Fibroblast of skin of abdomen (primary cell): ENCODE measurements around the gene HELLS. TPM values are rescaled to one million over a fixed set of nuclear protein-coding genes. Genes with fewer than 3 reads are reported as not detected.
"Not testable (repeated sequence)": the region's sequence is repeated elsewhere in the genome, so short reads cannot be mapped to it uniquely, and the experiment has no call there.

ENCODE experiments used
- DNase-seq: peaks from one replicate; pipeline ENCODE4 v3.0.0-alpha.2; 2013
- polyA plus RNA-seq, 2 experiments: library from polyadenylated mRNA; unstranded; fragments of 120-200 nt; gene quantifications; one replicate each; pipeline ENCODE4 v1.2.1, GENCODE V29; 2013; ENCODE audit not compliant: insufficient read length in 2 of 2

HELLS gene
- 14.2 TPM for polyA plus RNA-seq (2013, experiment 1 of 2; ENCODE audit: insufficient read length)
- 12.4 TPM for polyA plus RNA-seq (2013, experiment 2 of 2; ENCODE audit: insufficient read length)

DNA sequence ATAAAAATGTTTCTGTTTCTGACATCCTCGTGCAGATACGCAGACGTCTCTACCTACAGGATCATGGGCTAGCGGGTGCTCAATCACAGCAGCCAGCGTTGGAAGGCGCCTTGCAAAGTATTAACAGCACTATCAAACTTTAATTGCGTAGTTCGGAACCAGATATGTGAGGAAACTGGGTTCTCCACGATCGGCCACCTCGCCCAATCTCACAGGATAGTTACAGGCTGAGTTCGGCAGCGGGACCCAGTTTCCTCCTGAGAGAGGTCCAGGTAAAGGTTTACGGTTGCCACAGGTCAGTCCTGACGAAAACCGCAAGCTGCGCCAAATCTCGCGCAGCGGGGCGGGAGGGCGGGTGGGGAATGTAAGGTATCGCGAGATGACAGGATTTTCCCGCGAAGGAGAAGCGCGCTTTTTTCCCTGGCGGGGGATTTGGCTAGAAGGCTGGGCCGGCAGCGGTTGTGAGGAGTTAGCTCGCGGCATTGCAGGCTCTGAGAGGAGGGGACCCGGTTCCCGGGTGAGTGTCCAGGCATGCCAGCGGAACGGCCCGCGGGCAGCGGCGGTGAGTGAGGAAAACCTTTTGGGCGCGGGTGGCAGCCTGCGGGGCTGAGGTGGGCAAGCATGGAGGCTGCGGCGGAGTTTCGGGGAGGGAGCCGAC is at the start of gene HELLS:
HELLS (plus strand) TSS at position 398 of the 658 bp plus-strand sequence; CDS start at position 532, 134 bp downstream.
- DNase-seq: peak; percentile 88

DNA sequence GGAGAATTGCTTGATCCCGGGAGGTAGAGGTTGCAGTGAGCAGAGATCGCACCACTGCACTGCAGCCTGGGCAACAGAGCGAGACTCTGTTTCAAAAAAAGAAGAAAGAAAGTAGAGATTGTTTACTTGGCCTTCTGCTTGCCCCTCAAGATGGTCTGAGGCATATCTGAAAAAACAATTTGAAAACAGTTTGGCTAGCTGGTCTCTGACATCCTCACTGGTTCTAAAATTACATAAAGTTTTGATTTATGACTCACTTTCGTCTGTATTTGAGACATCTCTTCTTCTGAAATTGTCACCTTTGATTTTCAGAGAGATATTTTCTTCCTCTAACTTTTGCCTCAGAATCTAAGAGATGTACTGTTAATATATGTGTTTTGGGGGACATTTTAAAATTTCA is 49.6 kb upstream of the HELLS start:
- no peak for DNase-seq

DNA sequence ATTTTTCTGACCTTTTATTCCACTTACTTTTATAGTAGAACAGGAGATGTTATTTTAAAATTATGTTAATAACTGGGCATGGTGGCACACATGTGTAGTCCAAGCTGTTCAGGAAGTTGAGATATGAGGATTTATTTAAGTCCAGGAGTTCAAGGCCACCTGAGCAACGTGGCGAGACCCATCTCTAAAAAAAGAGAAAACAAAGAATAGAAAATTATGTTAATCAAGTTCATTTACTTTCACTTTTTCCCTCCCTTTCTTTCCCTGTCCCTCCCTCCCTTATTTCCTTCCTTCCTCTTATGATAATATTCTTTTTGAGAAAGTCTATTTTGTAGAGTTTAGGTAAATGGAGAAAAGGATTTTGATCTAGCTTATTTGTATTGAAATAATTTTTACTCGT is 48.9 kb upstream of the HELLS start:
- DNase-seq: no peak

DNA sequence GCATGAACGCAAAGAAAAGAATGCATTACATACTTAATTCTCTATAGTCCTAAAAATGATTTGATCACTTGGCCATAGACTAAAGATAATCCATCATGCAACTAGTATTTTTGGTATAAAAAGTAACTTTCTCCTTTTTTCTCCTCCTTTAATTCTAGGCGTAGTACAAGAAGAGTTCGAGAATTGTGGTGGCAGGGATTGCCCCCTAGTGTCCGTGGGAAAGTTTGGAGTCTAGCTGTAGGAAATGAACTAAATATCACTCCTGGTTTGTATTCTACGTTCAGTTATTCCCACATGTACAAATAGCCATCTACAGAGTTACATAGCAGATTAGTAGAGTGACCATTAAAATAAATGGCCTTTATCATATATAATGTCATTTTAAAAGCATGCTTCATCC is 45.5 kb upstream of the HELLS start:
- peak; percentile 3 for DNase-seq

DNA sequence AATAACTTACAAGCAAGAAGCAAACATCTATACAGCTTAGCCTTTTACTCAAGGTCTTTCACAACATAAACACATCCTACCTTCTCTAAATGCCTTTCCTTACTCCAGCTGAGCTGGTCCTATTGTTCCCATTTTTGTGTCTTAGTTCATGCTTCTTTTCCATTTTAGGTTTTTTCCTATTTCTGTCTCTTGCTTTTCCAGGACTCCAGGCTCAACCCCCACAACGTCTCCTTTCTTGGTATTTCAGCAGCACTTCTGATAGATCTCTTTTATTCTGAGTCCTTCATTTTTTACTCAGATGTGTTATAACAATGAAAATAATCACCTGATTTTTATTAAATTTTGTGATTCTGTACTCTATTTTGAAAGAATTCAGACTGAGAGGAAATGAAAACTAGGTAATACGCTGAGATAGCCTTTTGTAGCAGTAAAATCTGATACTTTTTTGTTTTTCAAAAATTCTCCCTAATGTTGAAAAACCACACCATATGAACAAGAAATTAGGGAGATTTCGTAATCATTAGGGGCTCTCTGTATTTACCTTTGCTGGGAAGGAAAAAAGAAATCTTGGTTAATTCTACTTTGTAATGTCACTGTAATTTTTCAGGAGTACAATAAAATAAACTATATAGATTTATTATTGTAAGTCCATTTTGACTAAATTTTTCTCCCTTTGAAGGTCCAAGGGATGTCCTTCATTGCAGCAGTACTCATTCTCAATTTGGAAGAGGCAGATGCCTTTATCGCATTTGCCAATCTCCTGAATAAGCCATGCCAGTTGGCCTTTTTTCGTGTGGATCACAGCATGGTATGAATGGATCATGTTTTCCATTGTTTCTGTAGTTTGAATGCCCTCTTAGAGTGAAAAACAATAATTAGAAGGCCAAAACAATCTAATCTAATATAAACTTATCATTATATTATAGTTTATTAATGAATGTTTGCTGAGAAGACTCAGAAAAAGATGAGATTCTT is 24.0 kb upstream of the HELLS start:
- DNase-seq: no peak

DNA sequence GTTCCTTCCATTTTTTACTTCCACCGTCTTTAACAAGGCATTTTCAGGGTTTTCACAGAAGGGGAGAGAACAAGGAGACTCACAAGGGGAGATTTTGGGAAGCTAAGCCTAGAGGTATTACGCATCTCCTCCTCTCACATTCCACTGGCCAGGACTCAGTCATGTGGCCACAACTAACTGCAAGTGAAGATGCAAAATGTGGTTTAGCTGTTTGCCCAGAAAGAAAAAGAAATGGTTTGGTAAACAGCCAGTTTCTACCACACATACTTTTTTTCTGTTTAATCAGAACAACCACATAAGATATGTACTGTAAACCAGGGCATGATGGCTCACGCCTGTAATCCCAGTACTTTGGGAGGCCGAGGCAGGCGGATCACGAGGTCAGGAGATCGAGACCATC is 21.4 kb upstream of the HELLS start:
- peak; percentile 50 for DNase-seq

DNA sequence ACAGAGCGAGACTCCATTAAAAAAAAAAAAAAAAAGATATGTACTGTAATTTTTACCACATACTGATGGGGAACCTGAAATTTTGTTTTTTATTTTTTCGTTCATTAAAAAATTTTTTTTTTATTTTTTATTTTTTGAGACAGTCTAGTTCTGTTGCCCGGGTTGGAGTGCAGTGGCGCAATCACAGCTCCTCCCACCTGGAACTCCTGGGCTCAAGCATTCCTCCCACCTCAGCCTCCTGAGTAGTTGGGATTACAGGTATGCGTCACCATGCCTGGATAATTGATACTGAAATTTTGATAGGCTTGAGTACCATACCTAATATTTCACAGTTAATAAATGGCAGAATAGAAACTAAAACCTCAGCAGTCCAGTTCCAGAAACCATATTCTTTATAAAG is 20.9 kb upstream of the HELLS start:
- no peak for DNase-seq

DNA sequence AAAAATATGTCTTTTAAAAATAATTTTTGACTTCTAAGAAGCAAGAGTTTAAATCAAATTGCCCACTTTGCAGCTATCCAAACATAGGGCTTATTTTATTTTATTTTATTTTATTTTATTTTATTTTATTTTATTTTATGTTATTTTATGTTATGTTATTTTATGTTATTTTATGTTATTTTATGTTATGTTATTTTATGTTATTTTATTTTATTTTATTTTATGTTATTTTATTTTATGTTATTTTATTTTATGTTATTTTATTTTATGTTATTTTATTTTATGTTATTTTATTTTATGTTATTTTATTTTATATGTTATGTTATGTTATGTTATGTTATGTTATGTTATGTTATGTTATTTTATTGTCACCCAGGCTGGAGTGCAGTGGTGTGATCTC is 14.0 kb upstream of the HELLS start:
- not testable (repeated sequence) for DNase-seq

DNA sequence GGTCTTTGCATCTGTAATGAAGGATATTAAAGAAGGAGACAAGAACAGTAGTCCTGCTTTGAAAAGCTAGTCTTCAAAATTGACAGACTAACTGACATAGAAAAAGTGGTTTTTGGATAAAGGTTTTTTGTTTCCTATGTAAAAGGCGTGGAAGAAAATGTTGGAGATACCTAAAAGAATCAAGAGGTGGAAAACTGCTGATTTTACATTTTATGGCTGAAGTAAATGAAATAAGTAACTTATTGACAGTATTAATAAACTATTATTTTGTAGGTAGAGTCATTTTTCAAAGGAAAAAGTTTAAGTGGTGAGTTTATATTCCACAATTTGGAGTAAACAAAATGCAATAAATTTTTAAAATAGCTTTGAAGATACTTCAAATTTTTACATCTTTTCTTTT is 12.6 kb upstream of the HELLS start:
- DNase-seq: no peak

DNA sequence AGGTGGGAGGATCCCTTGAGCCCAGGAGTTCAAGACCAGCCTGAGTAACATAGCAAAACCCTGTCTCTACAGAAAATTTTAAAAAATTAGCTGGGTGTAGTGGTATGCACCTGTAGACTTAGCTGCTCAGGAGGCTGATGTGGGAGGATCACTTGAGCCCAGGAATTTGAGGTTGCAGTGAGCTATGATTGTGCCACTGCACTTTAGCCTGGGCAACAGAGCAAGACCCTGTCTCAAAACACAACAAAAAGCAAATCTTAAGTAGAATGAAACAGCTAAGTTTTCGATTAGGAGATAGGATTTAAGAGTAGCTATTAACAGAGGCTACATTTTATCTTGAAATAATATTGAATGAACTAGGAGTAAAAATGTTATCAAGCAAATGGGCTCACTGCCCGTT is 3.3 kb upstream of the HELLS start:
- not testable (repeated sequence) for DNase-seq

DNA sequence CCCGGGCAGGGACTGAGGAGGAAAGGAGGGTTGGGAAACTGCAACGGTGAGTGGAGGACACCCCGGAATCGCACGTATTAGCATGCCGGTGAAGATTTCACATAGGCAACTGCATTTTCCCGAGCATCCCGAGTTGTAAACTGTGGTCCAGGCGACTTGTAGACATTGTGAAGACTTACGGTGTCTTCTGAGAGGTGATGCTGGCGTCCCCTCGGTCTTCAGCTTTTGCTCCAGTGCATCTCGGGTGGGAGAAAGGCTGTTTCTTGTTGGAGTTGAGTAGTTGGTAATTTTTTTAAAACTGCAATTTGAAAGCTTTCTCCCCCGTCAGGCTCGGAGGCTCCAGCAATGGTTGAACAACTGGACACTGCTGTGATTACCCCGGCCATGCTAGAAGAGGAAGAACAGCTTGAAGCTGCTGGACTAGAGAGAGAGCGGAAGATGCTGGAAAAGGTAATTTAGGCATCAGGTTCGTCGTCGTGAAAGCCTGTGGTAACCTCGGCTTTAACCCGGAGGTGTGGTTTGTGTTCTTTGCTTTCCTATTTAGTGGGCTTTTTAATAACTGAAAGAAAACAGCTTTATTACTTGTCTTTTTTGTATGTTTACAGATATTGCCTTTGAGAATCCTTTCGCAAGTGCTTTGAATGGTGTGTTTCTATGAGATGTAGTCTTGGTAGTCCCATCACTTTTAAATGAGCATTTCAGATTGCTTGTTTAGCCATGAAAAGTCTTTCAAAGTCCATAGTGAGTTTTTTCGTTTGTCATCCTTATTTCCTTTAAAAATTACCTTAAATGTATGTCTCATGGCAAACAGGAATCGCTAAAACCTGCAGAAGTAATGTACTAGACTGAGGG is 687 bp downstream of the HELLS start:
- peak; percentile 4 for DNase-seq

DNA sequence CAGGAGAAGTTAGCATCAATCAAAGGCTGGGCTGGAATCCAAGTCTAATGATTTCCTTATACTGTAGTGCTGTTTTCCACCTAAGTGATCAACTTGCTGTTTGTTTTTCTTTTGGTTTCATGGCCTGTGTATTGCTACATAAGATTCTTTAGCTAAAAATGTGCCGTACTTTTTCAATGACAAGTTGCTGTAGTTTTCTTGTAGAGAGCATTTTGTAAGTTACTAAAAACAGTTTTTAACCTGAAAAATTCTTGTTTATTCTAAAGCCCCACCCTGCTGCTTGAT is 1.3 kb downstream of the HELLS start:
- DNase-seq: peak; percentile 4

DNA sequence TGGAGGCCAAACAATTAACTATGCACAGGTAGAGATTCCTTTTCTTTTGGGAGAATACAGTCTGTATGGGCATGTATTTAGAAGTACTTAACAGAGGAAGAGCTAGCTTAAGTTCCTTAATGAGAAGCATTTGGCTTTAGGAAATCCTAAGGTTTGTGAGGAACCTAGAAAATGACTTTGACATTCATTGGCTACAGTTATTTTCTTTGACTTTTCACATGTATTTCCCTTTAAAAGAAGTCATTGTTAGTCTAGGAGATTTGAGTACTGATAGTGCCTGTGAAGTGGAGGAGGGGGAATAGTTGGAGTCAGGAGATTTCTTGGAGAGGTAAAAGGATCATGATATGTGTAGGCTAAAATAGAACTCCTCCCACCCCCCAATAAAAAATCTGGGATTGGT is 3.6 kb downstream of the HELLS start:
- no peak for DNase-seq

DNA sequence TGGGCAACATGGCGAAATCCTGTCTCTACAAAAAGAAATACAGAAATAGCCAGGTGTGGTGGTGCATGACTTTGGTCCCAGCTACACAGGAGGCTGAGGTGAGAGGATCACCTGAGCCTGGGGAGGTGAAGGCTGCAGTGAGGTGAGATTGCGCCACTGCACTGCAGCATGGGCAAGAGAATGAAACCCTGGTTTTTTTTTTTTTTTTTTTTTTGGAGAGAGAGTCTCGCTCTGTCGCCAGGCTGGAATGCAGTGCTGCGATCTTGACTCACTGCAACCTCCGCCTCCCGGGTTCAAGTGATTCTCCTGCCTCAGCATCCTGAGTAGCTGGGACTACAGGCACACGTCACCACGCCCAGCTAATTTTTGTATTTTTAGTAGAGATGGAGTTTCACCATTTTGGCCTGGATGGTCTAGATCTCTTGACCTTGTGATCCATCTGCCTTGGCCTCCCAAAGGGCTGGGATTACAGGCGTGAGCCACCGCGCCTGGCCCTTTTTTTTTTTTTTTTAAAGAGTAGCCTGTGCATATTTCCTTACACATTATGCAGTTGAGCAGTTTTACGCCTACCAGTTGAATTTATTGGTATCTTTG is 22.2 kb downstream of the HELLS start:
- DNase-seq: peak; percentile 3

DNA sequence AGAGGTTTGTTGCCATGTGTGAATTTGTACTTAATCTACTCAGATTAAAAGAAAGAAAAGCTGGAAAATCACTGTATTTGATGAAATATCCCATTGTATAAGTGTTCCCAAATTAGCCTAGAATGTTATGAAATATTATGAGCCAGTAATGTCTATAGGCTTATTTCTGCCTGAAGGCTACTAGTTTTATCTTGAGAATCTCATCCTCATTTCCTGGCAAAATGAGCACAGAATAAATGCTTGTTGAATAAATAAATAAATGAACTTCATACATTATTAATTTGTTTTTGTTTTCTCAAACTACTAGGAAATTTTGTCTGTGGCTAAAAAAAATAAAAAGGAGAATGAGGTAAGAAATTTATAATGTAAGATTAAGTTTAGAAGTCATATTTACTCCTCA is 25.5 kb downstream of the HELLS start:
- no peak for DNase-seq

DNA sequence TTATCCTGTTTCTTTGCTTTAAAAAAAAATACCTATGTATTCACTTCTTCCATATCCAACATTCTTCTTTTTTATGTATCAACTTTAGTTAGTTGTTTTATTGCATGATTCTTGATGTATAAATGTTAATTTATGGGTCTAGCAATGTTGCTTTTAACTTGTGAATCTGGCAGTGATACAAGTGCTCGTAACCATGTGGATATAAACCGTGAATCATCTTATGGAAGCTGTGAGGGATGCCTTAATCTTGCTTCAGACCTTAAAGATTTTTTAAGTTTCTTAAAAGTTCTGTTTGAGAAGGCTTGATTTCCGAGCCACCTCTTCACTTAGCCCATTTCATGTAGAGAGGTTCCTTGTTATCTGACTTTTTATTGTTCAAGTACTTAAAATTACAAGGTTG is 25.9 kb downstream of the HELLS start:
- DNase-seq: peak; percentile 33

DNA sequence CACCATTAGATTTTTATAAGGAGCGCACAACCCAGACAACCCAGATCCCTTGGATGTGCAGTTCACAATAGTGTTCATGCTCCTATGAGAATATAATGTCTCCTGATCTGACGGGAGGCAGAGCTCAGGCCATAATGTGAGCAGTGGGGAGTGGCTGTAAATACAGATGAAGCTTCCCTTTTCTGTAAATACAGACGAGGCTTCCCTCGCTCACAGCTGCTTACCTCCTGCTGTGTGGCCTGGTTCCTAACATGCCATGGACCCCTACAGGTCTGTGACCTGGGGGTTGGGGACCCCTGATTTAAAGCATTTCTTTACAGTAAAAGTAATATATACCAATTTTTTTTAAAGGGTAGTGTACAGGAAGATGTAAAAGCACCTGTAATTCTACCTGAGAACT is 33.2 kb downstream of the HELLS start:
- no peak for DNase-seq

DNA sequence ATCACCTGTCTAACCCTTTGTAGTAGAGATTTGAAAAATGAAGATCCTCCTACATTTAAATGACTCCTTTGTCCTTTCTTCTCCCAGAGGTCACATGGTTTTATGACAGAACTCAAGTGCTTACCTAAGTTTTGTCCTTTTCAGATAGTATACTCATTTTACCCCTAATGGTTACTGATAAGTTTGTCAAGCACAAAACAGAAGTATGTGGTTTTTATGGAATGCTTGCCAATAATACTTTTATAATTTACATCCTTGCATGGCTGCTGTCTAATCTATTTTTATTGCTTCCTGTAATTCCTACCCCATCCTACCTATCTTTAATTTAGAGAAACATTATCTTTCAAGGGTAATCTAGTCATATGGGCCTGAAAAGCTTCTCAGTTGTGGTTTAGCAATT is 37.5 kb downstream of the HELLS start:
- no peak for DNase-seq

DNA sequence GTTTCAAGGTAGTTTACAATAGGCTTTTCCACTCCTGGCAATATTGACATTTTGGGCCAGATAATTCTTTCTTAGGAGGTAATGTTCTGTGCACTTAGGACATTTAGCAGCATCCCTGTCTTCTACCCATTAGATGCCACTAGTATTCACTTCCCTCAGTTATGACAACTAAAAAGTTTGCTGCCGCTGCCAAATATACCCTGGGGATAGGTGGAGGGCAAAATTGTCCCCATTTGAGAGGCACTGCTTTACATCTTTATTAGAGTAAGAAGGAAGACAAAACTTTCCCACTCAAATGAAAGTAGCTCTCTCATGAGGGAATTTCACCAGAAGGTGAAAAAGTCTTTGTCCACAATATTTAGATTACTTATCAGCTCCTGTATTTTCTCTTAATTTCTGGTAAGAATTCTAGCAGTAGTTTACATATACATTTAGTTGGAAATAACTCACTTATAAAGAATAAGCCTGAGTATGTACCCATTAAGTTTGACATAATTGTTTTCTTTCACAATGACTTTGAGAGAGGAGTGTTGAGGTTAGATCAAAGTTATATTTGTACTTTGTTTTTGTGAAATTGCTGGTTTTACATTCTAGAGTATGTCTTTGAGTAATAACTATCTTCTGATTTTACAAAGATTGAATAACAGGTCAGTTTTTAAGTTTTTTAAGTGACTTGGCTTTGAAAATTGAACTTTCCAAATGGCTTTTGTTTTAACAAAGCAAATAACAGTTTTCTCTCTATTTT is 46.0 kb downstream of the HELLS start:
- DNase-seq: no peak

DNA sequence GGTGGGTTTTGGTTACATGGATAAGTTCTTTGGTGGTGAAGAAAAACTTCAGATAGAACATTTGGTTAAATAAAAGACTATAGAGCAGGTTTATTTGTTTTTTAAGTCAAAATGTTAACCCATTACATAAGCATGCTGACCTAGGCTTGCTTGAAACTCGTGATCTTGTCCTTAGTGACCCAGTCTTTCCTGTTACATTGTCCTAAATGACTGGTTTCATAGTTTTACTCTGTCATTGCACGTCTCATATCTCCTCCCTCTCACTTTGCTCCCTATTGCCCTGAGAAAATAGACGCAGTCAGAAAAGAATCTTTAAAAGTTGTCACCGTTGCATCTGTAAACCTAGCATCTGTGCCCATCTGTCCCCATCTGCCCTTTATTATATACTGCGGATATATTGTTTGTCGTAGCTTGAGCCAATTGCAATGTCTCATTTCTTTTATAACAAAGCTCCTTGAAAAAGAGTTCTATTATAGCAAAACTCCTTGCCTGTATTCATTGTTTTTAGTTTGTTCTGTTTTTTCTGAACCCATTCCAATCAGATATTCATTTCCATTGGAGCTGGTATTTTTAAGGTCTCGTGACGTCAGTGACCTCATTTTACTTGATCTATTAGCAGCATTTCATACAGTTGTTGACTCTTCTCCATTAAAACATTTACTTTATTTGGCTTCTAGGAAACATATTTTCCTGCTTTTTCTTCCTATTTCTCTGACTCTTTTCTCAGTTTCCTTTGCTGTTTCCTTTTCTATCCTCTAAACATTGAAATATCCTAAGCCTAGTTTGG is 57.3 kb downstream of the HELLS start:
- no peak for DNase-seq

DNA sequence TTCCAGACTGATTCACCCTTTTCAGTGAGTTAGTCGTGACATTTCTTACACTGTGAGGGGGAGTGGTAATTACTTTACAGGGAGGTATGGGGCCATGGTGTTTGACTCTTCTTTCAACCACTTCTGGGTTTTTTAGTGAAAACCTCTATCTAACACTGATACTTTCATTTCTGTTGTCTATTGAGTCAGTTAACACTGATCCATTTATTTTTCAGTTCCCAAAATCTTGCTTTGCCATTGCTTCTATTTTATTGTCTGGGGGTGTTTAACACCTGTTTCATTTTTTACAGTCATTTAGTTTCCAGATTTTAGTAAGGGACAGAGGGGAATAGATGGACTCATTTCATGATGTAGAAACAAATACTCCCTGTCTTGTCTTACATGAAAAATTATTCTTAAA is 61.5 kb downstream of the HELLS start:
- DNase-seq: no peak
